Neural cell (in vitro differentiated cells): ENCODE measurements around the gene LRRC14B. TPM values are rescaled to one million over a fixed set of nuclear protein-coding genes. Genes with fewer than 3 reads are reported as not detected.

ENCODE experiments used
- H2AFZ ChIP-seq: fragments of 200-600, 300-800 bp; sonication (generic), shearing (Covaris generic); 2 replicates; pipeline ENCODE4 v1.6.0; 2014; ENCODE audit warnings: low read depth, mild to moderate bottlenecking, antibody characterized with exemption, low read length, moderate library complexity
- H3F3A ChIP-seq: fragments of 200-600 bp; shearing (Covaris generic); 2 replicates; pipeline ENCODE4 v1.6.1; 2016; ENCODE audit warnings: mild to moderate bottlenecking, moderate library complexity, mixed read lengths, antibody characterized with exemption, low read length; ENCODE audit not compliant: insufficient read depth, poor library complexity, severe bottlenecking
- H3K27ac ChIP-seq: fragments of 200-600, 300-800 bp; sonication (generic), shearing (Covaris generic); 2 replicates; pipeline ENCODE4 v1.5.1; 2014; ENCODE audit warnings: mild to moderate bottlenecking, low read length, moderate library complexity
- H3K27me3 ChIP-seq: fragments of 300-800, 200-600 bp; sonication (generic), shearing (Covaris generic); 2 replicates; pipeline ENCODE4 v1.6.0; 2014; ENCODE audit warnings: mild to moderate bottlenecking, low read depth, low read length, moderate library complexity; ENCODE audit not compliant: insufficient read depth
- H3K36me3 ChIP-seq: fragments of 300-800, 200-600 bp; sonication (generic), shearing (Covaris generic); 2 replicates; pipeline ENCODE4 v1.5.1; 2014; ENCODE audit warnings: mild to moderate bottlenecking, antibody characterized with exemption, low read length, moderate library complexity; ENCODE audit not compliant: insufficient read depth
- H3K4me2 ChIP-seq: fragments of 300-800, 200-600 bp; sonication (generic), shearing (Covaris generic); 2 replicates; pipeline ENCODE4 v1.6.0; 2014; ENCODE audit warnings: mild to moderate bottlenecking, low read length
- H3K4me3 ChIP-seq: fragments of 300-800, 200-600 bp; sonication (generic), shearing (Covaris generic); 2 replicates; pipeline ENCODE4 v1.5.1; 2014; ENCODE audit warnings: mild to moderate bottlenecking, low read length, moderate library complexity
- H3K79me2 ChIP-seq: fragments of 200-600 bp; shearing (Covaris generic); replicated peaks from 2 replicates; pipeline ENCODE4 v1.6.0; 2014; ENCODE audit warnings: mild to moderate bottlenecking, low read length, moderate library complexity; ENCODE audit not compliant: insufficient read depth
- H3K9ac ChIP-seq: fragments of 300-800, 200-600 bp; sonication (generic), shearing (Covaris generic); 2 replicates; pipeline ENCODE4 v1.6.1; 2016; ENCODE audit warnings: mild to moderate bottlenecking, low read length, mixed read lengths
- H3K9me2 ChIP-seq: fragments of 200-600 bp; shearing (Covaris generic); 2 replicates; pipeline ENCODE4 v1.6.1; 2016; ENCODE audit warnings: mild to moderate bottlenecking, low read length, mixed read lengths; ENCODE audit not compliant: insufficient read depth
- H3K9me3 ChIP-seq: fragments of 200-600, 300-800 bp; sonication (generic), shearing (Covaris generic); 2 replicates; pipeline ENCODE4 v1.6.1; 2016; ENCODE audit warnings: mild to moderate bottlenecking, mixed run types, low read length, moderate library complexity, mixed read lengths
- H4K20me1 ChIP-seq: fragments of 200-600 bp; shearing (Covaris generic); 2 replicates; pipeline ENCODE4 v1.6.1; 2016; ENCODE audit warnings: mild to moderate bottlenecking, mixed run types; ENCODE audit not compliant: insufficient read depth
- EP300 ChIP-seq: fragments of 450-650 bp; conservative IDR thresholded peaks from 2 replicates; pipeline ENCODE4 v1.6.1; 2014; ENCODE audit warnings: antibody characterized with exemption, mild to moderate bottlenecking, moderate library complexity; ENCODE audit not compliant: poor library complexity, severe bottlenecking
- EZH2 ChIP-seq: fragments of 200-600, 300-800 bp; shearing (Covaris generic), sonication (generic); IDR thresholded peaks from 2 replicates; pipeline ENCODE4 v1.6.1; 2014; ENCODE audit warnings: antibody characterized with exemption, low read length, borderline replicate concordance, mild to moderate bottlenecking; ENCODE audit not compliant: insufficient read depth, poor library complexity, severe bottlenecking
- MXI1 ChIP-seq: fragments of 450-650 bp; conservative IDR thresholded peaks from 2 replicates; pipeline ENCODE4 v1.6.1; 2014; ENCODE audit warnings: antibody characterized with exemption, mild to moderate bottlenecking; ENCODE audit not compliant: poor library complexity, severe bottlenecking
- POLR2AphosphoS5 ChIP-seq: IDR thresholded peaks from 2 replicates; pipeline ENCODE4 v1.6.1; 2012
- RAD21 ChIP-seq: fragments of 450-650 bp; conservative IDR thresholded peaks from 2 replicates; pipeline ENCODE4 v1.6.1; 2014; ENCODE audit warnings: antibody characterized with exemption, mild to moderate bottlenecking, moderate library complexity
- SMC3 ChIP-seq: fragments of 450-650 bp; conservative IDR thresholded peaks from 2 replicates; pipeline ENCODE4 v1.6.1; 2014; ENCODE audit warnings: antibody characterized with exemption, mild to moderate bottlenecking, moderate library complexity; ENCODE audit not compliant: poor library complexity
- TAF1 ChIP-seq: IDR thresholded peaks from 2 replicates; pipeline ENCODE4 v1.6.1; 2012; ENCODE audit warnings: low read depth
- polyA plus RNA-seq: library from polyadenylated mRNA; depleted of rRNA; stranded (reverse); fragments of >200 nt; gene quantifications from 2 replicates; pipeline ENCODE4 v1.2.3, GENCODE V29; 2014
- TF ChIP-seq, protein P1 (sequence below): IDR thresholded peaks from 2 replicates; pipeline ENCODE4 v1.6.1; 2012; ENCODE audit warnings: borderline replicate concordance
- TF ChIP-seq, protein P2 (sequence below): fragments of 450-650 bp; IDR thresholded peaks from 2 replicates; pipeline ENCODE4 v1.5.1; 2014; ENCODE audit warnings: antibody characterized with exemption, mild to moderate bottlenecking, moderate library complexity; ENCODE audit not compliant: poor library complexity, severe bottlenecking

The LRRC14B gene
- polyA plus RNA-seq, 1 donor from 2014 or later, result not detected

DNA sequence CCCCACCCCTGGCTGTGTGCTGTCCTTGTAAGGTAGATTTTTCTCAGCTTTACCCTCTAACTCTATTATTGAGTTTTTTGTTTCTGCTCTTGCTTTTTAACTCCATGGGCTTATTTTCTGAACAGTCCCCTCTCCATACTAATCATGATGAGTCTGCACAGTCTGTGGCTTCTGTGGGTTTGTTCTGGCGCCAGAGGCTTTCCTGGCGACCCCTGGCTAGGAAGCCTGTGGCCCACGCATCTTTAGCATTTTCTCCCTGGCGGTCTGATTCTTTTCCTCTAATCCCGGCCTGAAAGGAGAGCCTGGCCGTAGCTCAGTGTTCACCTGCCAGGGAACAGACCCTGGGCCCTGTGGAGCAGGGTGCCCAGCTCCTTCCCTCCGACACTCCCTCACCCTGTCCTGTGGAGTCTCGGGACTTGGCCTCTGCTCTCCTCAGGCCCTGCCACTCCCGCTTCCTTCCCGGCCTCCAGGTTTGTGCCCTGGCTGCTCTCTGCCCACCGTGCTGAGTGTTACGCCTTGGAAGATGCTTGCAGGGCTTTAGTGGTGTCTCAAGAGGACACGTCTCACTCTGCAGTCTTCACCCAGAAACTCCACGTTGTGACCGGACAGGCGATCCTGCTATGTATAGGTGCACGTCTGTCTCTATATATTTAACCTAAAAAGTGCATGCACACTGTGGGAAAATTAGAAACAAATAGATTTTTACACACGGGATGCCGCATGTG is 31.7 kb upstream of the LRRC14B start:
- no peak overlapping the region for H3K4me3 ChIP-seq
- H3K27me3 ChIP-seq, result no peaks in the 10 kb centered on the region
- no peaks in the 10 kb centered on the region for H3F3A ChIP-seq
- H3K9me2 ChIP-seq, result no peaks in the 10 kb centered on the region
- no peaks in the 10 kb centered on the region for H4K20me1 ChIP-seq
- H2AFZ ChIP-seq, result no peak overlapping the region
- H3K9ac ChIP-seq, result no peak overlapping the region
- no peak overlapping the region for H3K4me2 ChIP-seq
- no peaks in the 10 kb centered on the region for H3K79me2 ChIP-seq
- no peak overlapping the region for H3K27ac ChIP-seq
- no peaks in the 10 kb centered on the region for H3K9me3 ChIP-seq
- no peaks in the 10 kb centered on the region for H3K36me3 ChIP-seq
- no peak for TF ChIP-seq EP300
- no peak for TF ChIP-seq MXI1
- no peak for TF ChIP-seq SMC3
- TF ChIP-seq POLR2AphosphoS5, result no peak
- TF ChIP-seq, protein P1, sequence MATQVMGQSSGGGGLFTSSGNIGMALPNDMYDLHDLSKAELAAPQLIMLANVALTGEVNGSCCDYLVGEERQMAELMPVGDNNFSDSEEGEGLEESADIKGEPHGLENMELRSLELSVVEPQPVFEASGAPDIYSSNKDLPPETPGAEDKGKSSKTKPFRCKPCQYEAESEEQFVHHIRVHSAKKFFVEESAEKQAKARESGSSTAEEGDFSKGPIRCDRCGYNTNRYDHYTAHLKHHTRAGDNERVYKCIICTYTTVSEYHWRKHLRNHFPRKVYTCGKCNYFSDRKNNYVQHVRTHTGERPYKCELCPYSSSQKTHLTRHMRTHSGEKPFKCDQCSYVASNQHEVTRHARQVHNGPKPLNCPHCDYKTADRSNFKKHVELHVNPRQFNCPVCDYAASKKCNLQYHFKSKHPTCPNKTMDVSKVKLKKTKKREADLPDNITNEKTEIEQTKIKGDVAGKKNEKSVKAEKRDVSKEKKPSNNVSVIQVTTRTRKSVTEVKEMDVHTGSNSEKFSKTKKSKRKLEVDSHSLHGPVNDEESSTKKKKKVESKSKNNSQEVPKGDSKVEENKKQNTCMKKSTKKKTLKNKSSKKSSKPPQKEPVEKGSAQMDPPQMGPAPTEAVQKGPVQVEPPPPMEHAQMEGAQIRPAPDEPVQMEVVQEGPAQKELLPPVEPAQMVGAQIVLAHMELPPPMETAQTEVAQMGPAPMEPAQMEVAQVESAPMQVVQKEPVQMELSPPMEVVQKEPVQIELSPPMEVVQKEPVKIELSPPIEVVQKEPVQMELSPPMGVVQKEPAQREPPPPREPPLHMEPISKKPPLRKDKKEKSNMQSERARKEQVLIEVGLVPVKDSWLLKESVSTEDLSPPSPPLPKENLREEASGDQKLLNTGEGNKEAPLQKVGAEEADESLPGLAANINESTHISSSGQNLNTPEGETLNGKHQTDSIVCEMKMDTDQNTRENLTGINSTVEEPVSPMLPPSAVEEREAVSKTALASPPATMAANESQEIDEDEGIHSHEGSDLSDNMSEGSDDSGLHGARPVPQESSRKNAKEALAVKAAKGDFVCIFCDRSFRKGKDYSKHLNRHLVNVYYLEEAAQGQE, result no peak
- no peak for TF ChIP-seq EZH2
- TF ChIP-seq, protein P2, sequence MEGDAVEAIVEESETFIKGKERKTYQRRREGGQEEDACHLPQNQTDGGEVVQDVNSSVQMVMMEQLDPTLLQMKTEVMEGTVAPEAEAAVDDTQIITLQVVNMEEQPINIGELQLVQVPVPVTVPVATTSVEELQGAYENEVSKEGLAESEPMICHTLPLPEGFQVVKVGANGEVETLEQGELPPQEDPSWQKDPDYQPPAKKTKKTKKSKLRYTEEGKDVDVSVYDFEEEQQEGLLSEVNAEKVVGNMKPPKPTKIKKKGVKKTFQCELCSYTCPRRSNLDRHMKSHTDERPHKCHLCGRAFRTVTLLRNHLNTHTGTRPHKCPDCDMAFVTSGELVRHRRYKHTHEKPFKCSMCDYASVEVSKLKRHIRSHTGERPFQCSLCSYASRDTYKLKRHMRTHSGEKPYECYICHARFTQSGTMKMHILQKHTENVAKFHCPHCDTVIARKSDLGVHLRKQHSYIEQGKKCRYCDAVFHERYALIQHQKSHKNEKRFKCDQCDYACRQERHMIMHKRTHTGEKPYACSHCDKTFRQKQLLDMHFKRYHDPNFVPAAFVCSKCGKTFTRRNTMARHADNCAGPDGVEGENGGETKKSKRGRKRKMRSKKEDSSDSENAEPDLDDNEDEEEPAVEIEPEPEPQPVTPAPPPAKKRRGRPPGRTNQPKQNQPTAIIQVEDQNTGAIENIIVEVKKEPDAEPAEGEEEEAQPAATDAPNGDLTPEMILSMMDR, result no peak
- no peak for TF ChIP-seq RAD21
- no peak for TF ChIP-seq TAF1

DNA sequence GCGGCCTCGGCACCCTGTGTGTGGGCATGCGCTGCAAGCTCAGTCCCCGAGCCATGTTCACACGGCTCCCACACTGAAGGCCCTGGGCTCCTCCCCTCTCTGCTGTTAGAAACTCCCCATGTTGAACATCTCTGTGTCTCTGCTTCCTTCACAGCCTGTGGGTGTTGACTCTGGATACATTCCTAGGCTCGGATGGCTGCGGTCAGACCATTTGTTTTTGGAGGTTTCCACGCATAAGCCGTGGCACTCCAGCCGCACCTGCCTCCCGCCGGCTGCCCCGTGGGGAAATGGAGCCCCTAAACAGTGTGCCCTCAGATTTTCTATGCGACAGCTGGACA is 31.2 kb upstream of the LRRC14B start:
- Histone ChIP-seq H3K9ac (no peak overlapping the region), H3K36me3 (no peaks in the 10 kb centered on the region), H3K27ac (no peak overlapping the region), H3K4me2 (no peak overlapping the region), H3K27me3 (no peaks in the 10 kb centered on the region), H3F3A (no peaks in the 10 kb centered on the region), H4K20me1 (no peaks in the 10 kb centered on the region), H3K4me3 (no peak overlapping the region), H3K79me2 (no peaks in the 10 kb centered on the region), H3K9me2 (no peaks in the 10 kb centered on the region), H3K9me3 (no peaks in the 10 kb centered on the region), H2AFZ (no peak overlapping the region)
- TF ChIP-seq, protein P2, result no peak
- TF ChIP-seq EP300 (no peak), SMC3 (no peak), EZH2 (no peak), MXI1 (no peak), TAF1 (no peak), POLR2AphosphoS5 (no peak), RAD21 (no peak)
- TF ChIP-seq, protein P1, result no peak
